Measurements from ENCODE around the gene GLIS1.

- TF ChIP-seq CTCF (IDR thresholded peaks at IDR 0.05 in 2 of 3, conservative IDR thresholded peaks at IDR 0.05 in 1 of 3; ENCODE audit: control insufficient read depth in 2 of 3, extremely low read depth in 1 of 3, insufficient read depth in 1 of 3, low read depth in 3 of 3, low read length in 3 of 3), result no peak
- TF ChIP-seq EZH2 (IDR thresholded peaks at IDR 0.05; ENCODE audit: borderline replicate concordance, control insufficient read depth, low read depth, low read length), result no peak
- TF ChIP-seq SRF (IDR thresholded peaks at IDR 0.05; ENCODE audit: low read depth in 2 of 2, low read length in 2 of 2), result no peak
Observed at GRCh38 chr1:53627666-53628065, 111.3 kb downstream of the GLIS1 start.

Data from GM12878 (cell line).